ENCODE data around the gene PIP5K1A. TPM values are rescaled to one million over a fixed set of nuclear protein-coding genes. Genes with fewer than 3 reads are reported as not detected.
A peak's percentile ranks its signal among the peaks of the same experiment; 100 is the strongest.
"Not testable (repeated sequence)": the region's sequence is repeated elsewhere in the genome, so short reads cannot be mapped to it uniquely, and the experiment has no call there.

PIP5K1A gene
- total and polyA plus RNA-seq, 9 of the 15 experiments (the other 6 are each of a cell fraction or from before 2014, with no cell fraction given), result 1.9 to 42.4 (median 18.8) TPM

GRCh38 chr1:151193856-151194255 lies 4.5 kb upstream of the PIP5K1A start (continued):
- TF ChIP-seq ZNF274 (IDR thresholded peaks at IDR 0.05; ENCODE audit: borderline replicate concordance, low read depth, low read length) (no peak), ZNF507 (tag; conservative IDR thresholded peaks at IDR 0.05) (no peak), PHTF2 (CRISPR knock-in tag; IDR thresholded peaks at IDR 0.05) (no peak), HMG20A (CRISPR knock-in tag; conservative IDR thresholded peaks at IDR 0.05) (no peak), TEAD4 (IDR thresholded peaks at IDR 0.05; ENCODE audit: low read length) (no peak), TEAD4 (CRISPR knock-in tag; IDR thresholded peaks at IDR 0.05; ENCODE audit: borderline replicate concordance) (no peak)

GRCh38 chr1:151194894-151195594 lies 3.3 kb upstream of the PIP5K1A start:
- POLR2A ChIA-PET, result interaction anchor here (0.7 kb wide), 1 partner anchor 594 kb away, joined by 3 read pairs; no protein-coding TSS in a partner anchor
- H3K27ac ChIP-seq (ENCODE audit: extremely low read depth, low read depth, low read length); H2AFZ ChIP-seq (ENCODE audit: low read depth, low read length); in situ Hi-C loops (cut with MboI); DNase-seq (ENCODE audit: extremely low read depth in 1 of 4, low spot score in 3 of 4); H3K4me2 ChIP-seq (ENCODE audit: insufficient read depth, low read length); H4K20me1 ChIP-seq (replicated peaks; ENCODE audit: control insufficient read depth, insufficient read depth, low read length); H3K4me3 ChIP-seq; H3K27me3 ChIP-seq (ENCODE audit: control insufficient read depth in 2 of 2, insufficient read depth in 2 of 2, low read length in 2 of 2); BruUV-seq (replicated peaks); ATAC-seq; FAIRE-seq; H3K9me1 ChIP-seq (ENCODE audit: control insufficient read depth, insufficient read depth, low read length); H3K9me3 ChIP-seq (replicated peaks; ENCODE audit: control insufficient read depth, insufficient read depth, low read depth, low read length); H3K36me3 ChIP-seq (ENCODE audit: control insufficient read depth, insufficient read depth, low read length); H3K9ac ChIP-seq (ENCODE audit: insufficient read depth in 1 of 2, low read depth in 2 of 2, low read length in 2 of 2): not testable (repeated sequence)
- intact Hi-C loops (cut with micrococcal nuclease), result loop anchor here (5.0 to 10.0 kb wide), 2 partner anchors 190 to 542 kb away; no protein-coding TSS in a partner anchor
- WGBS (ENCODE audit: insufficient coverage, low coverage, missing lambda C conversion rate), result 79% methylated on average over 17 of the region's 17 CpGs
- Histone ChIP-seq H3K79me2 (ENCODE audit: control insufficient read depth, insufficient read depth, low read length) (peaks cover 16% of the 10 kb centered on the region), H3K4me1 (replicated peaks in 1 of 2; ENCODE audit: control insufficient read depth in 2 of 2, insufficient read depth in 2 of 2, low read length in 2 of 2) (peaks cover 14 to 19% of the 10 kb centered on the region in 2 experiments; a peak in 4 of 5 replicates)
- CTCF ChIA-PET (ENCODE audit: low intra/inter-chr PET ratio), result interaction anchor here (1.7 kb wide), 1 partner anchor 57 kb away, joined by 8 read pairs; no protein-coding TSS in a partner anchor
- TF ChIP-seq EGR1 (conservative IDR thresholded peaks at IDR 0.05) (peak; percentile 56), PRDM10 (IDR thresholded peaks at IDR 0.05; ENCODE audit: partially characterized antibody) (peak; percentile 52)

All from K562 (cell line).